H9 (cell line): ENCODE data around the gene EPS8. TPM values are rescaled to one million over a fixed set of nuclear protein-coding genes. Genes with fewer than 3 reads are reported as not detected.

Source experiments
- DNase-seq: peaks from one replicate; pipeline ENCODE4 v3.0.0-alpha.2; 2017
- H2AFZ ChIP-seq: one replicate; pipeline ENCODE4 v1.6.1; 2013; ENCODE audit warnings: mild to moderate bottlenecking, low read length, control low read depth, moderate library complexity
- H2AK5ac ChIP-seq: 2 replicates; pipeline ENCODE4 v1.6.1; 2013; ENCODE audit warnings: low read length, control low read depth, mixed read lengths; ENCODE audit not compliant: insufficient read length
- H2BK120ac ChIP-seq: one replicate; pipeline ENCODE4 v1.6.1; 2013; ENCODE audit warnings: low read depth, mild to moderate bottlenecking, low read length, control low read depth, inconsistent platforms; ENCODE audit not compliant: poor library complexity, severe bottlenecking
- H2BK12ac ChIP-seq: 2 replicates; pipeline ENCODE4 v1.6.1; 2013; ENCODE audit warnings: low read length, control low read depth, mixed read lengths, low read depth; ENCODE audit not compliant: insufficient read length
- H2BK15ac ChIP-seq: 2 replicates; pipeline ENCODE4 v1.6.1; 2013; ENCODE audit warnings: low read depth, low read length, control low read depth
- H2BK20ac ChIP-seq: one replicate; pipeline ENCODE4 v1.6.1; 2013; ENCODE audit warnings: low read depth, mild to moderate bottlenecking, low read length, control low read depth, inconsistent platforms; ENCODE audit not compliant: poor library complexity, severe bottlenecking
- H2BK5ac ChIP-seq: 2 replicates; pipeline ENCODE4 v1.6.1; 2013; ENCODE audit warnings: low read length, control low read depth, mixed read lengths; ENCODE audit not compliant: insufficient read length
- H3K14ac ChIP-seq: 2 replicates; pipeline ENCODE4 v1.6.1; 2013; ENCODE audit warnings: low read length, control low read depth; ENCODE audit not compliant: insufficient read depth
- H3K18ac ChIP-seq: 2 replicates; pipeline ENCODE4 v1.6.1; 2013; ENCODE audit warnings: low read depth, mild to moderate bottlenecking, mixed read lengths, low read length, control low read depth; ENCODE audit not compliant: insufficient read length
- H3K23ac ChIP-seq: 2 replicates; pipeline ENCODE4 v1.6.1; 2013; ENCODE audit warnings: low read length, control low read depth, mixed read lengths, low read depth; ENCODE audit not compliant: insufficient read length
- H3K23me2 ChIP-seq: 2 replicates; pipeline ENCODE4 v1.6.1; 2013; ENCODE audit warnings: low read depth, mild to moderate bottlenecking, mixed read lengths, low read length, control low read depth; ENCODE audit not compliant: insufficient read length, poor library complexity, severe bottlenecking
- H3K27ac ChIP-seq: 2 replicates; pipeline ENCODE4 v1.5.1; 2013; ENCODE audit warnings: low read length, control low read depth, mixed read lengths, low read depth; ENCODE audit not compliant: insufficient read length
- H3K27me3 ChIP-seq: 2 replicates; pipeline ENCODE4 v1.6.1; 2013; ENCODE audit warnings: low read length, control low read depth, inconsistent platforms; ENCODE audit not compliant: insufficient read depth
- H3K4ac ChIP-seq: 2 replicates; pipeline ENCODE4 v1.6.1; 2013; ENCODE audit warnings: low read depth, mild to moderate bottlenecking, control low read depth, inconsistent platforms, low read length, moderate library complexity
- H3K4me1 ChIP-seq: 2 replicates; pipeline ENCODE4 v1.6.1; 2013; ENCODE audit warnings: low read length, control low read depth, inconsistent platforms; ENCODE audit not compliant: insufficient read depth
- H3K4me2 ChIP-seq: 2 replicates; pipeline ENCODE4 v1.6.1; 2013; ENCODE audit warnings: low read length, control low read depth, mixed read lengths; ENCODE audit not compliant: insufficient read length, insufficient read depth
- H3K56ac ChIP-seq: 2 replicates; pipeline ENCODE4 v1.6.1; 2013; ENCODE audit warnings: low read depth, mild to moderate bottlenecking, mixed read lengths, low read length, control low read depth; ENCODE audit not compliant: insufficient read length
- H3K79me1 ChIP-seq: 2 replicates; pipeline ENCODE4 v1.6.1; 2013; ENCODE audit warnings: low read depth, mild to moderate bottlenecking, moderate library complexity, low read length, control low read depth, inconsistent platforms; ENCODE audit not compliant: insufficient read depth, poor library complexity, severe bottlenecking
- H3K79me2 ChIP-seq: 2 replicates; pipeline ENCODE4 v1.6.1; 2013; ENCODE audit warnings: low read length, control low read depth, inconsistent platforms; ENCODE audit not compliant: insufficient read depth
- H3K9ac ChIP-seq: 2 replicates; pipeline ENCODE4 v1.6.1; 2013; ENCODE audit warnings: low read length, control low read depth, mixed read lengths; ENCODE audit not compliant: insufficient read length; ENCODE audit errors: extremely low read depth
- H3K9me3 ChIP-seq: one replicate; pipeline ENCODE4 v1.6.1; 2013; ENCODE audit warnings: low read depth, low read length, inconsistent platforms; ENCODE audit not compliant: control insufficient read depth
- H3T11ph ChIP-seq: one replicate; pipeline ENCODE4 v1.6.1; 2013; ENCODE audit warnings: mild to moderate bottlenecking, low read length, control low read depth, inconsistent platforms
- H4K20me1 ChIP-seq: one replicate; pipeline ENCODE4 v1.6.1; 2013; ENCODE audit not compliant: control insufficient read depth, insufficient read length, insufficient read depth
- H4K5ac ChIP-seq: 2 replicates; pipeline ENCODE4 v1.6.1; 2013; ENCODE audit warnings: low read depth, mild to moderate bottlenecking, mixed read lengths, low read length, control low read depth; ENCODE audit not compliant: insufficient read length
- H4K8ac ChIP-seq: replicated peaks from 2 replicates; pipeline ENCODE4 v1.6.1; 2013; ENCODE audit warnings: low read length, control low read depth, mixed read lengths, low read depth; ENCODE audit not compliant: insufficient read length
- H4K91ac ChIP-seq: 2 replicates; pipeline ENCODE4 v1.6.1; 2013; ENCODE audit warnings: low read depth, mild to moderate bottlenecking, moderate library complexity, mixed read lengths, low read length, control low read depth; ENCODE audit not compliant: insufficient read length
- H3K27ac Mint-ChIP-seq, 3 experiments: 2 replicates in 2 of 3; 3 replicates in 1 of 3; pipeline ENCODE4 v1.8.0; 2020 to 2021; ENCODE audit warnings: mixed read lengths in 3 of 3, mild to moderate bottlenecking in 1 of 3, moderate library complexity in 1 of 3
- H3K27me3 Mint-ChIP-seq: 2 replicates; pipeline ENCODE4 v1.8.0; 2021; ENCODE audit warnings: low read depth, mild to moderate bottlenecking, moderate library complexity, mixed read lengths
- H3K36me3 Mint-ChIP-seq, 3 experiments: 2 replicates in 2 of 3; 3 replicates in 1 of 3; pipeline ENCODE4 v1.8.0; 2020 to 2021; ENCODE audit warnings: low read depth in 3 of 3, mixed read lengths in 3 of 3; ENCODE audit not compliant: insufficient read depth in 1 of 3
- H3K4me1 Mint-ChIP-seq, 2 experiments: 2 replicates each; pipeline ENCODE4 v1.8.0; 2020; ENCODE audit warnings: mixed read lengths in 2 of 2
- H3K4me3 Mint-ChIP-seq, 2 experiments: 2 replicates in 1 of 2; 3 replicates in 1 of 2; pipeline ENCODE4 v1.8.0; 2020 to 2021; ENCODE audit warnings: mild to moderate bottlenecking in 2 of 2, mixed read lengths in 2 of 2, moderate library complexity in 1 of 2
- H3K9me3 Mint-ChIP-seq, 2 experiments: 2 replicates in 1 of 2; 3 replicates in 1 of 2; pipeline ENCODE4 v1.8.0; 2020; ENCODE audit warnings: mild to moderate bottlenecking in 2 of 2, mixed read lengths in 2 of 2, moderate library complexity in 1 of 2
- CTCF ChIP-seq: fragments of 200-600 bp; sonication (generic); conservative IDR thresholded peaks from 3 replicates; pipeline ENCODE4 v1.8.0; 2021; ENCODE audit warnings: antibody characterized with exemption, mild to moderate bottlenecking
- WGBS: extraction: QIAGEN DNeasy Blood & Tissue Kit; methylation state at CpG from one replicate; pipeline ENCODE4 v1.1.7; 2013; ENCODE audit warnings: missing lambda C conversion rate, low lambda C conversion rate, mixed read lengths; ENCODE audit not compliant: insufficient read length; ENCODE audit errors: extremely low coverage; 5-methylcytosine and 5-hydroxymethylcytosine counted together
- total RNA-seq: library from RNA; stranded (reverse); gene quantifications from 2 replicates; pipeline ENCODE4 v1.2.1, GENCODE V29; 2021

Gene EPS8
- total RNA-seq, 1 experiment from 2014 or later, result 2.2 TPM

GRCh38 chr12:15590180-15590826 is 198.9 kb downstream of the EPS8 start:
- no peaks in the 10 kb centered on the region for H3K79me2 ChIP-seq
- H3K9ac ChIP-seq, result no peak overlapping the region
- no peak overlapping the region for H4K8ac ChIP-seq
- H2BK120ac ChIP-seq, result no peak overlapping the region
- no peaks in the 10 kb centered on the region for H3K23me2 ChIP-seq
- no peak overlapping the region for H3K4ac ChIP-seq
- H3K56ac ChIP-seq, result no peak overlapping the region
- no peak overlapping the region for H2BK15ac ChIP-seq
- no peaks in the 10 kb centered on the region for H4K20me1 ChIP-seq
- H4K91ac ChIP-seq, result no peak overlapping the region
- Mint-ChIP-seq H3K36me3 (no peaks in the 10 kb centered on the region), H3K4me1 (peaks cover 14 to 16% of the 10 kb centered on the region in 2 experiments), H3K4me3 (peak overlapping the region; percentile 59 to 64; a peak in 3 of 5 replicates), H3K27me3 (peaks cover 18% of the 10 kb centered on the region), H3K9me3 (no peaks in the 10 kb centered on the region), H3K27ac (no peak overlapping the region; a peak in 2 of 7 replicates)
- no peaks in the 10 kb centered on the region for H3K27me3 ChIP-seq
- peak overlapping the region; percentile 32 for H3K4me2 ChIP-seq
- no peak overlapping the region for H2AFZ ChIP-seq
- no peak overlapping the region for H3K23ac ChIP-seq
- H3K9me3 ChIP-seq, result no peaks in the 10 kb centered on the region
- H3K14ac ChIP-seq, result peak overlapping the region; percentile 72; the same call in 1 of the 2 replicates
- no peak overlapping the region for H2BK5ac ChIP-seq
- no peaks in the 10 kb centered on the region for H3K4me1 ChIP-seq
- no peak overlapping the region for H3K27ac ChIP-seq
- H3T11ph ChIP-seq, result no peak overlapping the region
- no CpG with 5 or more reads among the region's 16 CpGs for WGBS
- no peaks in the 10 kb centered on the region for H3K79me1 ChIP-seq
- H2AK5ac ChIP-seq, result no peak overlapping the region
- no peak overlapping the region for H2BK20ac ChIP-seq
- no peak overlapping the region for H4K5ac ChIP-seq
- TF ChIP-seq CTCF, result peak; percentile 91
- no peak overlapping the region for H3K18ac ChIP-seq
- no peak overlapping the region for H2BK12ac ChIP-seq
- DNase-seq, result peak; percentile 64
